SK-N-SH (cell line): ENCODE results near the gene DDAH1. TPM values are rescaled to one million over a fixed set of nuclear protein-coding genes. Genes with fewer than 3 reads are reported as not detected.
A peak's percentile ranks its signal among the peaks of the same experiment; 100 is the strongest.

ENCODE experiments used
- CTCF ChIA-PET: fragments of 300-600, 350-600 bp; formaldehyde crosslinking; extraction: SDS; loops from one replicate; lab custom pipeline; 2021; lab: Yijun Ruan, JAX
- POLR2A ChIA-PET: fragments of 350-600 bp; sonication (Branson Sonifier 250); formaldehyde crosslinking; extraction: SDS; loops from one replicate; lab custom pipeline; 2020; ENCODE audit warnings: antibody characterized with exemption, inconsistent platforms; lab: Yijun Ruan, JAX
- DNase-seq: peaks from one replicate; pipeline ENCODE4 v3.0.0; 2012
- H2AFZ ChIP-seq: fragments of 200-600 bp; sonication (generic); 2 replicates; pipeline ENCODE4 v1.8.1; 2016; ENCODE audit warnings: antibody characterized with exemption, mild to moderate bottlenecking, low read depth
- H3F3A ChIP-seq: fragments of 200-600 bp; sonication (generic); replicated peaks from 2 replicates; pipeline ENCODE3; 2016; ENCODE audit warnings: antibody characterized with exemption, mild to moderate bottlenecking; ENCODE audit not compliant: insufficient read depth
- H3K27ac ChIP-seq, 2 experiments: fragments of 200-500 bp in 1 of 2; fragments of 200-600 bp in 1 of 2; sonication (Bioruptor generic) in 1 of 2; sonication (generic), shearing (Covaris generic) in 1 of 2; 2 replicates each; pipeline versions ENCODE4 v1.5.1 to v1.6.1; 2014 to 2016; ENCODE audit warnings: low read depth in 2 of 2, inconsistent platforms in 1 of 2, low read length in 1 of 2, mild to moderate bottlenecking in 1 of 2, mixed read lengths in 1 of 2
- H3K27me3 ChIP-seq: fragments of 200-600 bp; sonication (generic), shearing (Covaris generic); 2 replicates; pipeline ENCODE4 v1.6.1; 2016; ENCODE audit warnings: mixed run types; ENCODE audit not compliant: insufficient read depth
- H3K36me3 ChIP-seq, 2 experiments: fragments of 200-500 bp in 1 of 2; fragments of 200-600 bp in 1 of 2; sonication (Bioruptor generic) in 1 of 2; sonication (generic) in 1 of 2; replicated peaks in 1 of 2; 2 replicates each; pipeline versions ENCODE3 to v1.5.1; 2014 to 2016; ENCODE audit warnings: low read length in 1 of 2, mild to moderate bottlenecking in 1 of 2; ENCODE audit not compliant: insufficient read depth in 2 of 2, control insufficient read depth in 1 of 2
- H3K4me1 ChIP-seq, 2 experiments: fragments of 200-500 bp in 1 of 2; fragments of 200-600 bp in 1 of 2; sonication (Bioruptor generic) in 1 of 2; sonication (generic), shearing (Covaris generic) in 1 of 2; 2 replicates each; pipeline versions ENCODE4 v1.5.1 to v1.6.1; 2014 to 2016; ENCODE audit warnings: low read depth in 1 of 2, low read length in 1 of 2, mixed run types in 1 of 2; ENCODE audit not compliant: insufficient read depth in 2 of 2, control insufficient read depth in 1 of 2
- H3K4me2 ChIP-seq: fragments of 200-600 bp; sonication (generic), shearing (Covaris generic); 2 replicates; pipeline ENCODE4 v1.6.1; 2017; ENCODE audit warnings: mixed run types
- H3K4me3 ChIP-seq, 2 experiments: fragments of 200-500 bp in 1 of 2; fragments of 200-600 bp in 1 of 2; sonication (Bioruptor generic) in 1 of 2; sonication (generic), shearing (Covaris generic) in 1 of 2; 2 replicates each; pipeline versions ENCODE4 v1.5.1 to v1.8.1; 2014 to 2016; ENCODE audit warnings: low read depth in 2 of 2, inconsistent platforms in 1 of 2, low read length in 1 of 2, mild to moderate bottlenecking in 1 of 2, mixed read lengths in 1 of 2, moderate library complexity in 1 of 2
- H3K79me2 ChIP-seq: fragments of 200-600 bp; sonication (generic); 2 replicates; pipeline ENCODE4 v1.8.1; 2017; ENCODE audit warnings: mild to moderate bottlenecking; ENCODE audit not compliant: insufficient read depth
- H3K9ac ChIP-seq: fragments of 200-600 bp; sonication (generic); 2 replicates; pipeline ENCODE4 v1.6.1; 2017; ENCODE audit warnings: mixed run types
- H3K9me2 ChIP-seq: fragments of 200-600 bp; sonication (generic); 2 replicates; pipeline ENCODE4 v1.6.1; 2017; ENCODE audit warnings: mixed run types
- H3K9me3 ChIP-seq: fragments of 200-600 bp; sonication (generic); 2 replicates; pipeline ENCODE4 v1.6.1; 2017; ENCODE audit warnings: mixed run types, mild to moderate bottlenecking, moderate library complexity
- H4K20me1 ChIP-seq: fragments of 200-600 bp; sonication (generic); 2 replicates; pipeline ENCODE4 v1.6.1; 2017; ENCODE audit warnings: mild to moderate bottlenecking, mixed run types; ENCODE audit not compliant: insufficient read depth
- CHD2 ChIP-seq: fragments of 150-350 bp; IDR thresholded peaks from 2 replicates; pipeline ENCODE4 v1.6.1; 2018; ENCODE audit warnings: low read length; ENCODE audit not compliant: partially characterized antibody
- ELF1 ChIP-seq: IDR thresholded peaks from 2 replicates; pipeline ENCODE4 v1.4.0; 2012
- EZH2phosphoT487 ChIP-seq: fragments of 200-600 bp; sonication (generic); IDR thresholded peaks from 2 replicates; pipeline ENCODE4 v1.6.1; 2017; ENCODE audit warnings: low read depth, mixed run types, mild to moderate bottlenecking, antibody characterized with exemption, moderate library complexity, borderline replicate concordance
- FOSL2 ChIP-seq: IDR thresholded peaks from 2 replicates; pipeline ENCODE4 v1.4.0; 2012; ENCODE audit warnings: low read depth, mild to moderate bottlenecking, moderate library complexity, borderline replicate concordance
- FOXM1 ChIP-seq: IDR thresholded peaks from 2 replicates; pipeline ENCODE4 v1.4.0; 2012; ENCODE audit warnings: low read depth, mild to moderate bottlenecking
- GABPA ChIP-seq: IDR thresholded peaks from 2 replicates; pipeline ENCODE4 v1.4.0; 2012; ENCODE audit warnings: low read depth, mild to moderate bottlenecking
- GATA2 ChIP-seq: sonication (generic); formaldehyde crosslinking; IDR thresholded peaks from 2 replicates; pipeline ENCODE4 v1.5.0; 2020; ENCODE audit warnings: mild to moderate bottlenecking, missing genetic modification reagents
- JUND ChIP-seq: IDR thresholded peaks from 2 replicates; pipeline ENCODE4 v1.4.0; 2012
- MAX ChIP-seq: IDR thresholded peaks from 2 replicates; pipeline ENCODE4 v1.4.0; 2012; ENCODE audit warnings: low read depth
- NFIC ChIP-seq: IDR thresholded peaks from 2 replicates; pipeline ENCODE4 v1.4.0; 2012; ENCODE audit warnings: borderline replicate concordance
- PBX3 ChIP-seq: IDR thresholded peaks from 2 replicates; pipeline ENCODE4; 2012
- POLR2AphosphoS5 ChIP-seq: IDR thresholded peaks from 2 replicates; pipeline ENCODE4 v1.6.1; 2012; ENCODE audit warnings: low read depth, low read length
- RAD21 ChIP-seq: IDR thresholded peaks from 2 replicates; pipeline ENCODE4 v1.6.1; 2012; ENCODE audit warnings: mild to moderate bottlenecking, low read length
- REST ChIP-seq: IDR thresholded peaks from 2 replicates; pipeline ENCODE4 v1.6.1; 2012; ENCODE audit warnings: mild to moderate bottlenecking, low read depth, low read length, moderate library complexity
- RXRA ChIP-seq: IDR thresholded peaks from 2 replicates; pipeline ENCODE4 v1.4.0; 2012; ENCODE audit warnings: low read depth, mild to moderate bottlenecking, borderline replicate concordance
- SIN3A ChIP-seq: IDR thresholded peaks from 2 replicates; pipeline ENCODE4 v1.6.1; 2012; ENCODE audit warnings: low read depth, mild to moderate bottlenecking, low read length, moderate library complexity, borderline replicate concordance
- TAF1 ChIP-seq: IDR thresholded peaks from 2 replicates; pipeline ENCODE4 v1.6.1; 2012; ENCODE audit warnings: low read depth, mild to moderate bottlenecking, low read length, moderate library complexity, borderline replicate concordance
- USF1 ChIP-seq: IDR thresholded peaks from 2 replicates; pipeline ENCODE4 v1.4.0; 2012; ENCODE audit warnings: low read depth, borderline replicate concordance
- USF2 ChIP-seq: fragments of 150-350 bp; IDR thresholded peaks from 2 replicates; pipeline ENCODE4 v1.6.1; 2017; ENCODE audit warnings: antibody characterized with exemption, low read length, low read depth, borderline replicate concordance
- YY1 ChIP-seq: IDR thresholded peaks from 2 replicates; pipeline ENCODE4 v1.4.0; 2012; ENCODE audit warnings: low read depth, mild to moderate bottlenecking
- WGBS: methylation state at CpG from one replicate; pipeline ENCODE4 v1.1.6; 2017; ENCODE audit warnings: low lambda C conversion rate; 5-methylcytosine and 5-hydroxymethylcytosine counted together
- polyA plus RNA-seq, 3 experiments: library from polyadenylated mRNA; depleted of rRNA; stranded (reverse); fragments of >200 nt; gene quantifications; 2 replicates each; pipeline ENCODE4 v1.2.3, GENCODE V29; 2012

Gene DDAH1
- polyA plus RNA-seq, 1 of the 3 experiments (the other 2 are of a cell fraction) = 64.3 TPM

- DNase-seq = no peak
These were observed 130.0 kb downstream of the DDAH1 start for GRCh38 chr1:85334962-85335361.

GRCh38 chr1:85333186-85333585 lies 131.8 kb downstream of the DDAH1 start:
- no peak for TF ChIP-seq GATA2 (CRISPR knock-in tag)
- no peak for TF ChIP-seq EZH2phosphoT487
- no peak for TF ChIP-seq FOXM1
- TF ChIP-seq SIN3A = no peak
- no peak for TF ChIP-seq YY1
- TF ChIP-seq USF2 = no peak
- no peak for TF ChIP-seq GABPA
- TF ChIP-seq PBX3 = no peak
- TF ChIP-seq REST = no peak
- TF ChIP-seq POLR2AphosphoS5 = no peak
- no peak for TF ChIP-seq RXRA
- TF ChIP-seq, all 33 proteins: peak for 0
- no peak overlapping the region for H3K9ac ChIP-seq
- H3K4me2 ChIP-seq = no peak overlapping the region
- H3K9me3 ChIP-seq = 0 out of 2 replicates have a peak, but pooled peaks cover 3% of the 10 kb centered on the region
- peaks cover 25 to 39% of the 10 kb centered on the region in 2 experiments for H3K4me1 ChIP-seq
- ChIA-PET CTCF (no interaction called here), POLR2A (no interaction called here)
- H2AFZ ChIP-seq = no peak overlapping the region
- H3K27me3 ChIP-seq = no peaks in the 10 kb centered on the region
- H3F3A ChIP-seq = peaks cover 73% of the 10 kb centered on the region
- no peak for DNase-seq
- H3K27ac ChIP-seq = peak overlapping the region in 1 of 2 experiments; percentile 100; a peak in 3 of 4 replicates
- no peaks in the 10 kb centered on the region for H3K9me2 ChIP-seq
- H4K20me1 ChIP-seq = no peaks in the 10 kb centered on the region
- 88% methylated on average over 1 of the region's 1 CpG for WGBS
- peaks cover 0 to 35% of the 10 kb centered on the region in 2 experiments for H3K36me3 ChIP-seq
- H3K79me2 ChIP-seq = peaks cover 74% of the 10 kb centered on the region
- no peak overlapping the region for H3K4me3 ChIP-seq

More at GRCh38 chr1:85334962-85335361, 130.0 kb downstream of the DDAH1 start:
- H3K9me3 ChIP-seq = 0 out of 2 replicates have a peak, but pooled peaks cover 3% of the 10 kb centered on the region
- H3K9ac ChIP-seq = no peak overlapping the region
- H3K79me2 ChIP-seq = peaks cover 82% of the 10 kb centered on the region
- H3K27ac ChIP-seq = peak overlapping the region in 1 of 2 experiments; percentile 43; a peak in 2 of 4 replicates
- POLR2A ChIA-PET = no interaction called here
- TF ChIP-seq FOSL2 (no peak), MAX (no peak), GABPA (no peak), ELF1 (no peak), USF1 (no peak), TAF1 (no peak), NFIC (no peak), EZH2phosphoT487 (no peak), JUND (no peak), GATA2 (CRISPR knock-in tag) (no peak), RAD21 (no peak), CHD2 (no peak)
- H3K36me3 ChIP-seq = peaks cover 0 to 40% of the 10 kb centered on the region in 2 experiments
- H3K4me3 ChIP-seq = no peak overlapping the region
- no peak overlapping the region for H2AFZ ChIP-seq
- no peak overlapping the region for H3K4me2 ChIP-seq
- CTCF ChIA-PET = no interaction called here
- peaks cover 18 to 39% of the 10 kb centered on the region in 2 experiments; a peak in 3 of 4 replicates for H3K4me1 ChIP-seq
- H3F3A ChIP-seq = peaks cover 69% of the 10 kb centered on the region
- WGBS = 90% methylated on average over 2 of the region's 2 CpGs
- no peaks in the 10 kb centered on the region for H3K9me2 ChIP-seq
- no peaks in the 10 kb centered on the region for H4K20me1 ChIP-seq
- no peaks in the 10 kb centered on the region for H3K27me3 ChIP-seq
